ENCODE measurements around the gene VSTM2L.
"Not testable (repeated sequence)": the region's sequence is repeated elsewhere in the genome, so short reads cannot be mapped to it uniquely, and the experiment has no call there.

Gene VSTM2L

GRCh38 chr20:37938181-37938750 is 35.3 kb downstream of the VSTM2L start:
- DNase-seq (ENCODE audit: low spot score) = no peak

DNA sequence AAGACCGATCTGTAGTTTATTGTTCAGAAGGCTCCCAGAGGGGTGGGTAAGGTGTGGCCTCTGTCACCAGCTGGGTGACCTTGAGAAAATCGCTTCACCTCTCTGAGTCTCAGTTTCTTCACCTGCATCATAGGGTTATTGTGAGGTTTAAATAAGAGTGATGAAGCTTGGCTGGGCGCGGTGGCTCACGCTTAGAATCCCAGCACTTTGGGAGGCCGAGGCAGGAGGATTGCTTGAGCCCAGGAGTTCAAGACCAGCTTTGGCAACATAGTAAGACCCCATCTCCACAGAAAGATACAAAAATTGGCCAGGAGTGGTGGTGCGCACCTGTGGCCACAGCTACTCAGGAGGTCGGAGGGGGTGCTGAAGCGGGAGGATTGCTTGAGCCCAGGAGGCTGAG is 36.0 kb downstream of the VSTM2L start:
- no peak for DNase-seq (ENCODE audit: low spot score)

- DNase-seq (ENCODE audit: low spot score) = no peak
Measured at GRCh38 chr20:37939701-37940560, 37.0 kb downstream of the VSTM2L start.

GRCh38 chr20:37940858-37941257 is 37.9 kb downstream of the VSTM2L start:
- no peak for DNase-seq (ENCODE audit: low spot score)

- no peak for DNase-seq (ENCODE audit: low spot score)
Measured at GRCh38 chr20:37941332-37941731, 38.4 kb downstream of the VSTM2L start.

DNA sequence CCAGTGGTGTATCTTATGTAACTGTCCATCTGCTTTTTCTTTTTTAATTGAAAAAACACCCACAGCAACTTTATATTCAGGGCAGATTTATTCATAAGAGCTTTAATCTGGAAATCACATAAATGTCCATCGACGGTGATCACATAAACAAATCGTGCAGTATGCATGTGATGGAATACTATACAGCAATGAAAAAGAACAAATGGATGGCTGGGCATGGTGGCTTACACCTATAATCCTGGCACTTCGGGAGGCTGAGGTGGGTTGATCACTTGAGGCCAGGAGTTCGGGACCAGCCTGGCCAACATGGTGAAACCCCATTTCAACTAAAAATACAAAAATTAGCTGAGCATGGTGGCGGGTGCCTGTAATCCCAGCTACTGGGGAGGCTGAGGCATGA is 39.1 kb downstream of the VSTM2L start:
- no peak for DNase-seq (ENCODE audit: low spot score)

DNA sequence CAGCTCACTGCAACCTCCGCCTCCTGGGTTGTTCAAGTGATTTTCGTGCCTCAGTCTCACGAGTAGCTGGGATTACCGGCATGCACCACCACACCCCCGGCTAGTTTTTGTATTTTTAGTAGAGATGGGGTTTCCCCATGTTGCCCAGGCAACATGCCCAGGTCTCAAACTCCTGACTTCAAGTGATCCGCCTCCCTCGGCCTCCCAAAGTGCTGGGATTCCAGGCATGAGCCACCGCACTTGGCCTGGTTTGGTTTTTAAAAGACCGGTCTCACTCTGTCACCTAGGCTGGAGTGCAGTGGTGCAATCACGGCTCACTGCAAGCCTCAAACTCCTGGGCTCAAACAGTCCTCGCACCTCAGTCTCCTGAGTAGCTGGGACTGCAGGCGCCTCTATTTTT is 40.1 kb downstream of the VSTM2L start:
- no peak for DNase-seq (ENCODE audit: low spot score)

GRCh38 chr20:37943501-37944455 is 40.9 kb downstream of the VSTM2L start:
- DNase-seq (ENCODE audit: low spot score) = no peak

- no peak for DNase-seq (ENCODE audit: low spot score)
Measured at GRCh38 chr20:37944456-37944981, 41.6 kb downstream of the VSTM2L start.

GRCh38 chr20:37945091-37945547 is 42.2 kb downstream of the VSTM2L start:
- DNase-seq (ENCODE audit: low spot score) = no peak

GRCh38 chr20:37946946-37947345 is 44.0 kb downstream of the VSTM2L start:
- DNase-seq (ENCODE audit: low spot score) = no peak

DNA sequence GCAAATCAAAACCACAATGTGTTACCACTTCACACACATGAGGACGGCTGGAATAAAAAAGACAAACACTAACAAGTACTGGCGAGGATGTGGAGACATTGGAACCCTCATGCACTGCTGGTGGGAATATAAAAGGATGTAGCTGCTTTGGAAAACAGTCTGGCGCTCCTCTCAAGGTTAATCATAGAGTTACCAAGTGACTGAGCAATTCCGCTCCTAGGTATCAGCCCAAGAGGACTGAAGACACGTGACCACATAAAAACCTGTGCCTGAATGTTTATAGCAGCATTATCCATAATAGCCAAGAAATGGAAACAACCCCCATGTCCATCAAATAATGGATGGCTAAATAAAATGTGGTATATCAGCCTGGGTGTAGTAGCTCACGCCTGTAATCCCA is 45.0 kb downstream of the VSTM2L start:
- DNase-seq (ENCODE audit: low spot score) = no peak

DNA sequence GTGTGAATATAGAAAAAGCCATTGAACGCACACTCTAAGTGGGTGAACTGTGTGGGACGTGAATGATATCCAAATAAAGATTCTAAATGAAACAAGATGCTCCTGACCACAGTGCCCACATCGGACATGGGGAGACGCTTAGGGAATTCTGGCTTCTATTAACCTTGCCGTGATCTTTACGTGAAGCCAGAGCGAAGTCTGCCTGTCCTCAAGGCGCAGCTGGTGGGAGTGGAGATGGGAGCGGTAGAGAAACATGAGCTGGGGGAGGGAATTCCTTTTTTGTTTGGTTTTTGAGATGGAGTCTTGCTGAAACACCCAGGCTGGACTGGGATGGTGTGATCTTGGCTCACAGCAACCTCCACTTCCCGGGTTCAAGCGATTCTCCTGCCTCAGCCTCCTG is 46.0 kb downstream of the VSTM2L start:
- DNase-seq (ENCODE audit: low spot score) = no peak

- no peak for DNase-seq (ENCODE audit: low spot score)
Measured at GRCh38 chr20:37954190-37954589, 51.3 kb downstream of the VSTM2L start.

GRCh38 chr20:37954626-37955025 is 51.7 kb downstream of the VSTM2L start:
- DNase-seq (ENCODE audit: low spot score) = no peak

GRCh38 chr20:37955511-37955910 is 52.6 kb downstream of the VSTM2L start:
- DNase-seq (ENCODE audit: low spot score) = no peak

DNA sequence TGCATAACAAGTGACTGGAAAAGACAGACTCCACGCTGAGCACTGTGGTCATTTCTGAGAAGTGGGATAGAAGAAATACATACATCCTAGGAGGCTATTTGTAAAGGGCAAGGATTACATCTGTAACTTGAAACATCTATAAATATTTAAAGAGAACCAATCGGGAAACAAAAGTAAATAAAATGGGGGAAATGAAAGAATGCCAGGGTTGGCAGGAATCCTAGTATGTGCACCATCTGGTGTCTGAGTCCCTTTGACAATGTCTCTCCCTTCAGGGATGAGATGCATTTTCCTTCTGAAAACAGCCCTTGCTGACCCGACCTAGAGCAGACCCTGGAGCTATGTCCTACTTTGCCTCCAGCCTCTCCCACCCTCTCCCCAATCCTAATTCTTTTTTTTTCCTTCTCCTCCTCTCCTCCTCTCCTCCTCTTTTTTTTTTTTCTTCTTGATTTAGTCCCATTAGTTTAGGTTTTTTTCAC is 53.2 kb downstream of the VSTM2L start:
- no peak for DNase-seq (ENCODE audit: low spot score)

DNA sequence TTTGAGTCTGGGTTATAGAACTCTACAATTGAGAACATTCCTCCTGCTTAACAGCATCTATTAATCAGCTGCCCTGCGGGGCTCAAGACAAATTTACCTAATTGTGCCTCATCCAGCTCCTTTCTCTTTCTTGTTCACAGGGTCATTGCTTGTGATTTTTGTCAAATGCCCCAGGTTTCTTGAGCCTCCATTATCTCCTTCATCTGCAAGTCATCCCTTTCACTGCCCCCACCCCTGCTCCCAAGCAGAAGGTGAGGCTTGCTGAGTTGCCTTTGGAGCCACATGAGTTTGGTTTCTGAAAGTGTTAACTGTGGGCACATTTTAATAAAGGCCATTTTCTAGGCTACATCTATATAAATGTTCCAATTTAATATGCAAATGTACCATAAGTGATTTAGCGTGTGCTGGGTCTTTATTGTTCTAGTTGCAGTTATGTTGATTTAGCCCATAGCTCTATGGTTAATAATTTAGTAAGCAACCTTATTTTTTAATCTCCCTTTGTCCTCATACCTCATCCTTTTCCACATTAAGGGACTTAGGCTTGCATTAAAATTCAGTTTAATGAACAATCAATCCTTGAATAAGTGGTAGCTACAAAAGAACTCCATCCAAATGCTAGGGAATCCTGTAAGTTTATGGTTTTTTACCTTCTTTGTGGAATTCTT is 56.1 kb downstream of the VSTM2L start:
- no peak for DNase-seq (ENCODE audit: low spot score)

DNA sequence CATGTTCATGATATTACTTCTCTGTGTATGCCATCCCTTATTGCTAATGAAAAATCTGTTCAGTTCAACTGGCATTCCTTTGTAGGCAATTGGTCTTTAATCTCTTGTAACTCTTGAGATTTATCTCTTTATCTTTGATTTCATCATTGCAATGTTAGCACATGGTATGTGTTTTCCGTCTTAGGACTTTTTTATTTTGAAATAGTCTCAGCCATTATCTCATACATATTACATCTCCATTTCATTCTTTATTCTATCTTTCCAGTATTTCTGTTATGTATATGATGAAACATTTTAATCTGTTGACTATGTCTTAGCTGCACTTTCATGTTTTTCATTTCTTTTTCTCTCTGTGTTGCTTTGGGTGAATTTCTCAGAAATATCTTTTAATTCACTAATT is 58.1 kb downstream of the VSTM2L start:
- DNase-seq (ENCODE audit: low spot score) = no peak

- not testable (repeated sequence) for DNase-seq (ENCODE audit: low spot score)
Measured at GRCh38 chr20:37963483-37963882, 60.6 kb downstream of the VSTM2L start.

DNA sequence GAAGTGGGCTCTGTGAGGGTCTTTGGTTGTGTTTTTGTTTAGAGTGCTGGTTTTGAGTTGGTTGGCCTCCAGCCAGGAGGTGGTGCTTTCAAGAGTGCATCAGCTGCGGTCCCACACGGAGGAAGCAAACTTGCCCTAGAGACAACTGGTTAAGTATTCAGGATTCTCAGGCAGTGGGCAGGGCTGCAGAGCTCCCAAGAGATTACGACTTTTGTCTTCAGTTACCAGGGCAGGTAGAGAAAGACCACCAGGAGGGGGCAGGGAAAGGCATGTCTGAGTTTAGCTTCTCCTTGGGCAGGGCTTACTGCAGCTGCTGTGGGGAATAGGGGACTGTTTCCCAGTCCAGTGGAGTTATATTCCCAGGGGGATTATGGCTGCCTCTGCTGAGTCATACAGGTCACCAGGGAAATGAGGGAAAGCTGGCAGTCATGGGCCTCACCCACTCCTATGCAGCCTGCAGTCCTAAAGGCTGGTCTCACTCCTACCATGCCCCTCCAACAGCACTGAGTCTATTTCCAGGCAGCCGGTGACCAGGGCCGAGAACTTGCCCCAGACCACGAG is 66.0 kb downstream of the VSTM2L start:
- DNase-seq (ENCODE audit: low spot score) = no peak
